HepG2 (cell line): ENCODE data around the gene DDRGK1. TPM values are rescaled to one million over a fixed set of nuclear protein-coding genes. Genes with fewer than 3 reads are reported as not detected.

ENCODE experiments used
- CREB3 ChIP-seq: sonication (generic); formaldehyde crosslinking; IDR thresholded peaks from 2 replicates; pipeline ENCODE4 v1.5.0; 2020; ENCODE audit warnings: missing genetic modification reagents
- CREM ChIP-seq, 2 experiments: sonication (generic) in 1 of 2; formaldehyde crosslinking in 1 of 2; IDR thresholded peaks; 2 replicates each; pipeline versions ENCODE4 v1.4.0 to v1.6.1; 2016 to 2020; ENCODE audit warnings: antibody characterized with exemption in 1 of 2, mild to moderate bottlenecking in 1 of 2, missing genetic modification reagents in 1 of 2
- GPN1 ChIP-seq: sonication (generic); formaldehyde crosslinking; IDR thresholded peaks from 2 replicates; pipeline ENCODE4 v1.5.1; 2020; ENCODE audit warnings: missing genetic modification reagents, borderline replicate concordance
- HOXA5 ChIP-seq: sonication (generic); formaldehyde crosslinking; IDR thresholded peaks from 2 replicates; pipeline ENCODE4 v1.4.0; 2020; ENCODE audit warnings: missing genetic modification reagents
- KDM6A ChIP-seq: IDR thresholded peaks from 2 replicates; pipeline ENCODE4 v1.6.1; 2016; ENCODE audit warnings: low read depth
- NAIF1 ChIP-seq: sonication (generic); formaldehyde crosslinking; IDR thresholded peaks from 2 replicates; pipeline ENCODE4 v1.5.0; 2020; ENCODE audit warnings: mild to moderate bottlenecking, missing genetic modification reagents, borderline replicate concordance
- NFKB2 ChIP-seq: sonication (generic); formaldehyde crosslinking; IDR thresholded peaks from 2 replicates; pipeline ENCODE4 v1.4.0; 2020; ENCODE audit warnings: missing genetic modification reagents, borderline replicate concordance
- PAXIP1 ChIP-seq: sonication (generic); formaldehyde crosslinking; conservative IDR thresholded peaks from 2 replicates; pipeline ENCODE4 v1.4.0; 2020; ENCODE audit warnings: mild to moderate bottlenecking, missing genetic modification reagents, moderate library complexity
- REL ChIP-seq: sonication (generic); formaldehyde crosslinking; conservative IDR thresholded peaks from 2 replicates; pipeline ENCODE4 v1.8.0; 2022; ENCODE audit warnings: mild to moderate bottlenecking, missing genetic modification reagents, moderate library complexity
- SIN3B ChIP-seq: fragments of 150-350 bp; IDR thresholded peaks from 2 replicates; pipeline ENCODE4 v1.6.1; 2014; ENCODE audit warnings: low read length
- ZFP62 ChIP-seq: sonication (generic); formaldehyde crosslinking; IDR thresholded peaks from 2 replicates; pipeline ENCODE4 v1.4.0; 2020; ENCODE audit warnings: missing genetic modification reagents
- ZNF142 ChIP-seq: sonication (generic); formaldehyde crosslinking; IDR thresholded peaks from 2 replicates; pipeline ENCODE4 v1.4.0; 2020; ENCODE audit warnings: missing genetic modification reagents
- ZNF230 ChIP-seq: sonication (generic); formaldehyde crosslinking; IDR thresholded peaks from 2 replicates; pipeline ENCODE4 v1.4.0; 2020; ENCODE audit warnings: mild to moderate bottlenecking, missing genetic modification reagents
- ZNF256 ChIP-seq: sonication (generic); formaldehyde crosslinking; conservative IDR thresholded peaks from 2 replicates; pipeline ENCODE4 v1.4.0; 2020; ENCODE audit warnings: missing genetic modification reagents
- ZNF292 ChIP-seq: sonication (generic); formaldehyde crosslinking; IDR thresholded peaks from 2 replicates; pipeline ENCODE4 v1.8.1; 2022; ENCODE audit warnings: mild to moderate bottlenecking, low read depth, missing genetic modification reagents, borderline replicate concordance
- ZNF549 ChIP-seq: sonication (generic); formaldehyde crosslinking; IDR thresholded peaks from 2 replicates; pipeline ENCODE4 v1.5.0; 2020; ENCODE audit warnings: missing genetic modification reagents
- ZNF770 ChIP-seq: sonication (generic); formaldehyde crosslinking; IDR thresholded peaks from 2 replicates; pipeline ENCODE4 v1.5.0; 2020; ENCODE audit warnings: mild to moderate bottlenecking, missing genetic modification reagents
- ZSCAN12 ChIP-seq: sonication (generic); formaldehyde crosslinking; IDR thresholded peaks from 2 replicates; pipeline ENCODE4 v1.9.0; 2021; ENCODE audit warnings: mild to moderate bottlenecking, missing genetic modification reagents
- polyA plus RNA-seq, 8 experiments: library from polyadenylated mRNA; depleted of rRNA in 3 of 8; stranded (reverse) in 7 of 8; unstranded in 1 of 8; fragments of >200 nt; fragmentation: Illumina TruSeq in 4 of 8; extraction: Trizol in 4 of 8; gene quantifications; 2 replicates each; pipeline versions ENCODE4 v1.2.1 to v1.2.3, GENCODE V29; 2011 to 2016; ENCODE audit warnings: low read depth in 4 of 8, missing spikeins in 1 of 8, mixed read lengths in 1 of 8; ENCODE audit not compliant: insufficient read depth in 1 of 8
- total RNA-seq, 5 experiments: library from RNA; depleted of rRNA; stranded (reverse); fragments of >200 nt; fragmentation: Illumina TruSeq; extraction: Trizol; gene quantifications; 2 replicates each; pipeline ENCODE4 v1.2.3, GENCODE V29; 2016; ENCODE audit warnings: low read depth in 1 of 5

The DDRGK1 gene
- total and polyA plus RNA-seq, 2 of the 13 experiments (the other 11 are each of a cell fraction or from before 2014, with no cell fraction given) = 96.7 to 149 TPM

GRCh38 chr20:3172933-3173609 is 31.4 kb downstream of the DDRGK1 start, which contains the start of gene LZTS3 (continued):
- TF ChIP-seq REL (CRISPR knock-in tag) (no peak), ZNF142 (CRISPR knock-in tag) (no peak), ZFP62 (CRISPR knock-in tag) (0 out of 2 replicates have a peak, but pooled peaks have one; percentile 12), ZNF770 (CRISPR knock-in tag) (no peak; the same call in 1 of the 2 replicates), CREM (IDR thresholded peaks at IDR 0.05) (no peak), CREM (CRISPR knock-in tag; IDR thresholded peaks at IDR 0.05) (no peak), NAIF1 (no peak), ZNF549 (no peak), ZNF292 (CRISPR knock-in tag) (no peak), KDM6A (CRISPR knock-in tag) (no peak), GPN1 (no peak), NFKB2 (CRISPR knock-in tag) (no peak), ZNF256 (CRISPR knock-in tag) (no peak), PAXIP1 (no peak), CREB3 (CRISPR knock-in tag) (no peak), ZNF230 (no peak), ZSCAN12 (CRISPR knock-in tag) (no peak), SIN3B (no peak), HOXA5 (CRISPR knock-in tag) (no peak; the same call in 1 of the 2 replicates)
